K562 (cell line): Measurements from ENCODE around the gene C16orf95. TPM values are rescaled to one million over a fixed set of nuclear protein-coding genes. Genes with fewer than 3 reads are reported as not detected.
A peak's percentile ranks its signal among the peaks of the same experiment; 100 is the strongest.

Experiments
- ATAC-seq: fragments of 200-7000 bp; cut with Tn5 transposase; 3 replicates; pipeline ENCODE4 v1.9.1; 2020; ENCODE audit warnings: moderate library complexity
- BruUV-seq: library from RNA; stranded (reverse); fragments of 400-500 nt; replicated peaks from 2 replicates; lab custom pipeline; 2021; lab: Mats Ljungman, UMichigan
- CTCF ChIA-PET: fragments of 300-600 bp; formaldehyde crosslinking; extraction: SDS; loops from one replicate; lab custom pipeline; 2021; ENCODE audit warnings: low intra/inter-chr PET ratio; lab: Yijun Ruan, JAX
- POLR2A ChIA-PET: fragments of 300-600, 350-650 bp; sonication (Branson Sonifier 250); formaldehyde crosslinking; extraction: SDS; loops from one replicate; lab custom pipeline; 2021; ENCODE audit warnings: antibody characterized with exemption, inconsistent platforms; lab: Yijun Ruan, JAX
- DNase-seq, 4 experiments: peaks; one replicate each; pipeline versions ENCODE4 v3.0.0 to v3.0.0-alpha.2; 2011 to 2018; ENCODE audit warnings: low spot score in 3 of 4, mixed read lengths in 3 of 4; ENCODE audit errors: extremely low read depth in 1 of 4
- FAIRE-seq: peaks from 2 replicates; lab custom pipeline; 2011; peaks lifted over from hg19 to GRCh38; lab: Jason Lieb, UNC
- H2AFZ ChIP-seq: 2 replicates; pipeline ENCODE4 v1.6.0; 2011; ENCODE audit warnings: low read depth, low read length, control low read depth, inconsistent platforms
- H3K27ac ChIP-seq: fragments of 200-600 bp; 3 replicates; pipeline ENCODE4 v1.8.0; 2011; ENCODE audit warnings: low read depth, mild to moderate bottlenecking, control low read depth, inconsistent platforms, low read length, moderate library complexity, mixed read lengths; ENCODE audit errors: extremely low read depth
- H3K27me3 ChIP-seq, 2 experiments: fragments of 300-600 bp in 1 of 2; 2 replicates in 1 of 2; 3 replicates in 1 of 2; pipeline versions ENCODE4 v1.6.0 to v1.8.0; 2011; ENCODE audit warnings: inconsistent platforms in 2 of 2, low read length in 2 of 2, mild to moderate bottlenecking in 1 of 2, mixed read lengths in 1 of 2, moderate library complexity in 1 of 2; ENCODE audit not compliant: control insufficient read depth in 2 of 2, insufficient read depth in 2 of 2
- H3K36me3 ChIP-seq: fragments of 300-600 bp; 3 replicates; pipeline ENCODE4 v1.8.0; 2011; ENCODE audit warnings: mild to moderate bottlenecking, low read length, inconsistent platforms; ENCODE audit not compliant: control insufficient read depth, insufficient read depth
- H3K4me1 ChIP-seq, 2 experiments: fragments of 200-600 bp in 1 of 2; replicated peaks in 1 of 2; 2 replicates in 1 of 2; 3 replicates in 1 of 2; pipeline versions ENCODE4 v1.5.1 to v1.8.0; 2011; ENCODE audit warnings: inconsistent platforms in 2 of 2, low read length in 2 of 2, mild to moderate bottlenecking in 1 of 2, mixed read lengths in 1 of 2, moderate library complexity in 1 of 2; ENCODE audit not compliant: control insufficient read depth in 2 of 2, insufficient read depth in 2 of 2
- H3K4me2 ChIP-seq: 2 replicates; pipeline ENCODE4 v1.6.1; 2011; ENCODE audit warnings: low read length, control low read depth, inconsistent platforms, mixed read lengths; ENCODE audit not compliant: insufficient read depth
- H3K4me3 ChIP-seq: fragments of 200-600 bp; sonication (generic), shearing (Covaris generic); 2 replicates; pipeline ENCODE4 v1.5.1; 2016; ENCODE audit warnings: control low read depth, inconsistent platforms
- H3K79me2 ChIP-seq: fragments of 200-600 bp; 3 replicates; pipeline ENCODE4 v1.8.0; 2011; ENCODE audit warnings: low read length, inconsistent platforms; ENCODE audit not compliant: control insufficient read depth, insufficient read depth
- H3K9ac ChIP-seq, 2 experiments: 2 replicates each; pipeline versions ENCODE4 v1.6.0 to v1.6.1; 2011; ENCODE audit warnings: low read depth in 2 of 2, low read length in 2 of 2, control low read depth in 1 of 2, inconsistent platforms in 1 of 2, mild to moderate bottlenecking in 1 of 2, mixed read lengths in 1 of 2; ENCODE audit not compliant: insufficient read depth in 1 of 2
- H3K9me1 ChIP-seq: one replicate; pipeline ENCODE4 v1.6.0; 2011; ENCODE audit warnings: inconsistent platforms, mild to moderate bottlenecking, low read length, moderate library complexity; ENCODE audit not compliant: control insufficient read depth, insufficient read depth
- H3K9me3 ChIP-seq: replicated peaks from 2 replicates; pipeline ENCODE4 v1.5.1; 2011; ENCODE audit warnings: low read depth, low read length, inconsistent platforms; ENCODE audit not compliant: control insufficient read depth, insufficient read depth
- H4K20me1 ChIP-seq: replicated peaks from 2 replicates; pipeline ENCODE4 v1.6.1; 2011; ENCODE audit warnings: low read length, inconsistent platforms, mixed read lengths; ENCODE audit not compliant: control insufficient read depth, insufficient read depth
- ATF7 ChIP-seq: fragments of 450-650 bp; IDR thresholded peaks from 2 replicates; pipeline ENCODE4 v1.7.1; 2014; ENCODE audit warnings: mild to moderate bottlenecking, moderate library complexity
- BRD9 ChIP-seq: fragments of 450-650 bp; IDR thresholded peaks from 2 replicates; pipeline ENCODE4 v1.6.1; 2018; ENCODE audit warnings: low read depth; ENCODE audit not compliant: partially characterized antibody
- CBX3 ChIP-seq, 2 experiments: IDR thresholded peaks; 1 replicate in 1 of 2; 2 replicates in 1 of 2; pipeline ENCODE4 v1.6.1; 2012; ENCODE audit warnings: inconsistent platforms in 2 of 2, low read length in 2 of 2, borderline replicate concordance in 1 of 2, control low read depth in 1 of 2
- EP300 ChIP-seq: IDR thresholded peaks from 2 replicates; pipeline ENCODE4 v1.6.1; 2012; ENCODE audit warnings: low read length, improper control_type of control experiment
- KHSRP ChIP-seq: fragments of 450-650 bp; IDR thresholded peaks from 2 replicates; pipeline ENCODE4 v1.6.1; 2017
- MECOM ChIP-seq: fragments of 250-450 bp; sonication (Bioruptor Pico); IDR thresholded peaks from 2 replicates; pipeline ENCODE4 v1.8.0; 2022; ENCODE audit warnings: inconsistent platforms
- MEIS2 ChIP-seq: fragments of 450-650 bp; IDR thresholded peaks from 2 replicates; pipeline ENCODE4 v1.6.1; 2014; ENCODE audit warnings: mild to moderate bottlenecking; ENCODE audit not compliant: partially characterized antibody
- PBX2 ChIP-seq, 2 experiments: IDR thresholded peaks in 1 of 2; conservative IDR thresholded peaks in 1 of 2; 2 replicates each; pipeline ENCODE4 v1.6.1; 2016; ENCODE audit warnings: low read depth in 2 of 2, mild to moderate bottlenecking in 1 of 2, missing compliant biosample characterization in 1 of 2, missing genetic modification characterization in 1 of 2, moderate library complexity in 1 of 2
- SMAD4 ChIP-seq: fragments of 250-450 bp; sonication (Bioruptor Pico); conservative IDR thresholded peaks from 2 replicates; pipeline ENCODE4 v1.8.0; 2021; ENCODE audit warnings: inconsistent platforms, mild to moderate bottlenecking, moderate library complexity
- TAF15 ChIP-seq: fragments of 200-400 bp; formaldehyde crosslinking; IDR thresholded peaks from 2 replicates; pipeline ENCODE4 v1.6.1; 2017; ENCODE audit warnings: mild to moderate bottlenecking, low read depth, low read length, moderate library complexity
- TRIM28 ChIP-seq: fragments of 450-650 bp; IDR thresholded peaks from 2 replicates; pipeline ENCODE4 v1.6.1; 2017
- WGBS: fragments of 100-300 bp; shearing (Covaris generic); methylation state at CpG from one replicate; pipeline ENCODE4 v1.1.6; 2016; ENCODE audit warnings: low coverage, mixed read lengths; ENCODE audit not compliant: insufficient coverage; ENCODE audit errors: missing lambda C conversion rate; 5-methylcytosine and 5-hydroxymethylcytosine counted together
- in situ Hi-C: fragments of 300-500 bp; cut with MboI; formaldehyde crosslinking; loops from 4 replicates; pipeline ENCODE4 v1.15.0; 2018; ENCODE audit warnings: inconsistent platforms, mixed read lengths
- intact Hi-C: fragments of 100-400 bp; cut with micrococcal nuclease; formaldehyde crosslinking; loops from 2 replicates; pipeline ENCODE4 v1.14.2; 2022
- polyA plus RNA-seq, 8 experiments: library from polyadenylated mRNA; depleted of rRNA in 4 of 8; stranded (reverse) in 5 of 8; unstranded in 3 of 8; fragments of >200 nt; fragmentation: Nextera tagmentation in 2 of 8; fragmentation: Illumina TruSeq in 1 of 8; extraction: Ambion mirVana in 2 of 8; extraction: Trizol in 1 of 8; gene quantifications; 2 replicates each; pipeline versions ENCODE4 v1.2.1 to v1.2.3, GENCODE V29; 2011 to 2014; ENCODE audit warnings: inconsistent platforms in 1 of 8, missing spikeins in 1 of 8
- total RNA-seq, 7 experiments: library from RNA; depleted of rRNA in 6 of 7; stranded (reverse); fragments of >200 nt in 6 of 7; fragmentation: Illumina TruSeq in 2 of 7; extraction: Trizol in 2 of 7; gene quantifications; 2 replicates each; pipeline versions ENCODE4 v1.2.1 to v1.2.3, GENCODE V29; 2011 to 2021; ENCODE audit warnings: low replicate concordance in 1 of 7

C16orf95 gene
- total and polyA plus RNA-seq, 9 of the 15 experiments (the other 6 are each of a cell fraction or from before 2014, with no cell fraction given), result 6.5 to 20.5 (median 9.4) TPM

DNA sequence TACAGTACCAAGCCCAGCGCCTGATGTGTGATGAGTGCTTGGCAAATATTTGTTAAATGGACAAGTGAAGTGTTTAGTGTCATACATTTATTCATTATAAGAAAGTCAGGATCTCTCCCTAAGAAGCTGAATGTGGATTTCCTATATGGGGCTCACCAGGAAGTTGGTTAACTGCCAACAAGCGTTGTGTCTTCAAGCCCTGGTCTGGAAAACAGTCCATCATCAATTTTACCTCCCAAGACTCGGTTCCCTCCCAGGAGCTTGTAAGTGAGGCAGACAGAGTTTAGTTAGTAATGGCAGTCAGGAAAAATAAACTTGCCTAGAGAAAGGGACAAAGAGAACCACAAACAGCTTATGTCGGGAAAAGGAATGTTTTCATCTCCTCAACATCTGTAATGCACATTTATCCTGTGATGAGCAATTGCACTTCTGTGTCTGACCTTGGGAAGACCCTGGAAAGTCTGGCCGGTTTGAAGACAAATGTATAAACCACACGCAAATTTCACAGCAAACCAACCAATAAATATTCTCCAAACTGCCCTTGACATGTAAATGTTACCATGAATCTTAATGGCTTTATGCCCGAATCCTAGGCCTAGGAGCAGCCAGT, 28.3 kb downstream of the C16orf95 start:
- Histone ChIP-seq H3K36me3 (peaks cover 17% of the 10 kb centered on the region; the same call in 2 of the 3 replicates), H3K9me3 (peaks cover 3% of the 10 kb centered on the region; the same call in 1 of the 2 replicates), H4K20me1 (no peaks in the 10 kb centered on the region), H3K27ac (no peak overlapping the region), H3K4me2 (no peak overlapping the region), H3K9ac (no peak overlapping the region), H3K79me2 (no peaks in the 10 kb centered on the region), H3K4me1 (no peaks in the 10 kb centered on the region), H3K4me3 (no peak overlapping the region), H3K9me1 (no peaks in the 10 kb centered on the region), H2AFZ (no peak overlapping the region), H3K27me3 (no peaks in the 10 kb centered on the region)
- ChIA-PET POLR2A (no interaction called here), CTCF (no interaction called here)
- TF ChIP-seq EP300 (no peak), TAF15 (no peak), KHSRP (no peak)
- no peak for DNase-seq
- WGBS, result 52% methylated on average over 7 of the region's 7 CpGs
- in situ Hi-C loops (no loop called here), intact Hi-C loops (no loop called here)
- no TSS peak for BruUV-seq
- no peak for ATAC-seq
- peak; percentile 35 for FAIRE-seq

- no peaks in the 10 kb centered on the region for H3K4me1 ChIP-seq
- no peak overlapping the region for H3K27ac ChIP-seq
- ATAC-seq (no peak), DNase-seq (no peak), FAIRE-seq (peak; percentile 29)
- CTCF ChIA-PET, result no interaction called here
- H3K27me3 ChIP-seq, result no peaks in the 10 kb centered on the region
- H3K79me2 ChIP-seq, result no peaks in the 10 kb centered on the region
- intact Hi-C loops (no loop called here), in situ Hi-C loops (no loop called here)
- H3K36me3 ChIP-seq, result peaks cover 7% of the 10 kb centered on the region; the same call in 2 of the 3 replicates
- H3K4me2 ChIP-seq, result no peak overlapping the region
- 34% methylated on average over 4 of the region's 8 CpGs for WGBS
- no peaks in the 10 kb centered on the region for H3K9me1 ChIP-seq
- H3K9me3 ChIP-seq, result peaks cover 3% of the 10 kb centered on the region; the same call in 1 of the 2 replicates
- H4K20me1 ChIP-seq, result no peaks in the 10 kb centered on the region
- no peak overlapping the region for H3K4me3 ChIP-seq
- H3K9ac ChIP-seq, result no peak overlapping the region
- BruUV-seq, result no TSS peak
- H2AFZ ChIP-seq, result no peak overlapping the region
- POLR2A ChIA-PET, result no interaction called here
- no peak for TF ChIP-seq PBX2 (CRISPR knock-in tag; IDR thresholded peaks at IDR 0.05; ENCODE audit: low read depth)
- TF ChIP-seq PBX2 (tag; conservative IDR thresholded peaks at IDR 0.05; ENCODE audit: low read depth), result peak; percentile 44; the same call in 1 of the 2 replicates
- TF ChIP-seq BRD9, result no peak
- peak in 1 of 2 experiments; percentile 66; a peak in 2 of 3 replicates for TF ChIP-seq CBX3 (IDR thresholded peaks at IDR 0.05; ENCODE audit: borderline replicate concordance in 1 of 2, low read length in 2 of 2)
- peak; percentile 17 for TF ChIP-seq MEIS2
- TF ChIP-seq TRIM28, result peak; percentile 69; the same call in 1 of the 2 replicates
- TF ChIP-seq SMAD4, result no peak
- TF ChIP-seq MECOM, result peak; percentile 90
- TF ChIP-seq ATF7, result no peak
Measured at GRCh38 chr16:87286839-87287626, 30.2 kb downstream of the C16orf95 start.
